KMS-11 (cell line): Measurements from ENCODE around the gene TNNT3.

Experiments used
- H2AFZ ChIP-seq: fragments of 200-600 bp; sonication (generic); 2 replicates; pipeline ENCODE4 v1.6.1; 2016; ENCODE audit warnings: antibody characterized with exemption, mixed run types, low read depth
- H3K27ac ChIP-seq: fragments of 200-600 bp; sonication (generic); 2 replicates; pipeline ENCODE4 v1.6.1; 2016; ENCODE audit warnings: mild to moderate bottlenecking, mixed run types
- H3K27me3 ChIP-seq: fragments of 200-600 bp; sonication (generic); 2 replicates; pipeline ENCODE4 v1.6.1; 2017; ENCODE audit warnings: mild to moderate bottlenecking, low read depth, mixed run types, moderate library complexity; ENCODE audit not compliant: insufficient read depth
- H3K36me3 ChIP-seq: fragments of 200-600 bp; sonication (generic); 2 replicates; pipeline ENCODE4 v1.6.1; 2017; ENCODE audit warnings: mild to moderate bottlenecking, mixed run types; ENCODE audit not compliant: insufficient read depth
- H3K4me1 ChIP-seq: fragments of 200-600 bp; sonication (generic); 2 replicates; pipeline ENCODE4 v1.6.1; 2016; ENCODE audit warnings: mild to moderate bottlenecking, low read depth, mixed run types; ENCODE audit not compliant: poor library complexity, severe bottlenecking
- H3K4me2 ChIP-seq: fragments of 200-600 bp; sonication (generic); 2 replicates; pipeline ENCODE4 v1.7.0; 2016; ENCODE audit warnings: mild to moderate bottlenecking, mixed run types
- H3K4me3 ChIP-seq: fragments of 200-600 bp; sonication (generic); IDR thresholded peaks from 2 replicates; pipeline ENCODE4 v1.6.1; 2017; ENCODE audit warnings: low read depth, low read length, mixed read lengths; ENCODE audit not compliant: insufficient read depth
- H3K79me2 ChIP-seq: fragments of 200-600 bp; sonication (generic); 2 replicates; pipeline ENCODE4 v1.6.1; 2016; ENCODE audit warnings: low read depth, mixed run types; ENCODE audit not compliant: insufficient read depth
- H3K9ac ChIP-seq: fragments of 200-600 bp; sonication (generic); 2 replicates; pipeline ENCODE4 v1.6.1; 2016; ENCODE audit warnings: mild to moderate bottlenecking, mixed run types
- H4K20me1 ChIP-seq: fragments of 200-600 bp; sonication (generic); 2 replicates; pipeline ENCODE4 v1.6.1; 2016; ENCODE audit warnings: mild to moderate bottlenecking, mixed run types; ENCODE audit not compliant: insufficient read depth
- CTCF ChIP-seq: fragments of 200-600 bp; sonication (generic); conservative IDR thresholded peaks from 2 replicates; pipeline ENCODE4 v1.6.1; 2017; ENCODE audit warnings: low read depth, mild to moderate bottlenecking, antibody characterized with exemption, low read length, moderate library complexity, mixed read lengths

TNNT3 gene

GRCh38 chr11:1918436-1919315 is 827 bp upstream of the TNNT3 start:
- Histone ChIP-seq H2AFZ (no peak overlapping the region), H3K36me3 (no peaks in the 10 kb centered on the region), H3K79me2 (no peaks in the 10 kb centered on the region), H3K4me2 (no peak overlapping the region), H3K9ac (no peak overlapping the region), H3K27me3 (peaks cover 61% of the 10 kb centered on the region), H3K4me3 (no peak overlapping the region), H3K4me1 (no peaks in the 10 kb centered on the region), H3K27ac (no peak overlapping the region), H4K20me1 (no peaks in the 10 kb centered on the region)
- no peak for TF ChIP-seq CTCF

GRCh38 chr11:1920128-1920908 is 815 bp downstream of the TNNT3 start:
- Histone ChIP-seq H2AFZ (no peak overlapping the region), H3K27ac (no peak overlapping the region), H3K9ac (no peak overlapping the region), H3K79me2 (no peaks in the 10 kb centered on the region), H3K27me3 (peaks cover 77% of the 10 kb centered on the region), H4K20me1 (no peaks in the 10 kb centered on the region), H3K4me3 (no peak overlapping the region), H3K4me1 (no peaks in the 10 kb centered on the region), H3K36me3 (no peaks in the 10 kb centered on the region), H3K4me2 (no peak overlapping the region)
- no peak for TF ChIP-seq CTCF

GRCh38 chr11:1920909-1921573 is 1.5 kb downstream of the TNNT3 start:
- Histone ChIP-seq H3K4me3 (no peak overlapping the region), H2AFZ (no peak overlapping the region), H3K4me1 (no peaks in the 10 kb centered on the region), H4K20me1 (no peaks in the 10 kb centered on the region), H3K27me3 (peaks cover 80% of the 10 kb centered on the region), H3K27ac (no peak overlapping the region), H3K4me2 (no peak overlapping the region), H3K9ac (no peak overlapping the region), H3K79me2 (no peaks in the 10 kb centered on the region), H3K36me3 (no peaks in the 10 kb centered on the region)
- no peak for TF ChIP-seq CTCF

- no peaks in the 10 kb centered on the region for H3K36me3 ChIP-seq
- no peak overlapping the region for H3K4me2 ChIP-seq
- H2AFZ ChIP-seq: no peak overlapping the region
- H3K79me2 ChIP-seq: no peaks in the 10 kb centered on the region
- no peaks in the 10 kb centered on the region for H3K4me1 ChIP-seq
- H3K9ac ChIP-seq: no peak overlapping the region
- peaks cover 80% of the 10 kb centered on the region for H3K27me3 ChIP-seq
- no peaks in the 10 kb centered on the region for H4K20me1 ChIP-seq
- no peak for TF ChIP-seq CTCF
- H3K4me3 ChIP-seq: no peak overlapping the region
- H3K27ac ChIP-seq: no peak overlapping the region
Measured at GRCh38 chr11:1921574-1922141, 2.2 kb downstream of the TNNT3 start.
